Keratinocyte (primary cell): Measurements from ENCODE around the gene SACM1L. TPM values are rescaled to one million over a fixed set of nuclear protein-coding genes. Genes with fewer than 3 reads are reported as not detected.

Source experiments
- DNase-seq: peaks from one replicate; pipeline ENCODE4 v3.0.0-alpha.2; 2011; ENCODE audit warnings: low read depth, missing footprints, low spot score
- FAIRE-seq: peaks from 2 replicates; lab custom pipeline; 2011; peaks lifted over from hg19 to GRCh38; lab: Jason Lieb, UNC
- H2AFZ ChIP-seq: 2 replicates; pipeline ENCODE4 v1.6.0; 2012; ENCODE audit warnings: low read length, control low read depth, inconsistent platforms; ENCODE audit not compliant: control insufficient read depth
- H3K27ac ChIP-seq: 2 replicates; pipeline ENCODE4 v1.5.1; 2011; ENCODE audit warnings: low read length; ENCODE audit not compliant: control insufficient read depth, insufficient read depth
- H3K27me3 ChIP-seq: 3 replicates; pipeline ENCODE4 v1.6.0; 2011; ENCODE audit warnings: low read length; ENCODE audit not compliant: control insufficient read depth, insufficient read depth; ENCODE audit errors: extremely low read depth
- H3K36me3 ChIP-seq, 2 experiments: 2 replicates in 1 of 2; 3 replicates in 1 of 2; pipeline ENCODE4 v1.5.1; 2011; ENCODE audit warnings: low read length in 2 of 2, mild to moderate bottlenecking in 1 of 2; ENCODE audit not compliant: control insufficient read depth in 2 of 2, insufficient read depth in 2 of 2; ENCODE audit errors: extremely low read depth in 1 of 2
- H3K4me1 ChIP-seq: 3 replicates; pipeline ENCODE4 v1.5.1; 2011; ENCODE audit warnings: low read length; ENCODE audit not compliant: control insufficient read depth, insufficient read depth; ENCODE audit errors: extremely low read depth
- H3K4me2 ChIP-seq: 3 replicates; pipeline ENCODE4 v1.6.0; 2011; ENCODE audit warnings: low read depth, low read length; ENCODE audit not compliant: control insufficient read depth, insufficient read depth; ENCODE audit errors: extremely low read depth
- H3K4me3 ChIP-seq, 3 experiments: fragments of 200-600 bp in 1 of 3; sonication (generic) in 1 of 3; 2 replicates in 2 of 3; 3 replicates in 1 of 3; pipeline ENCODE4 v1.5.1; 2011 to 2016; ENCODE audit warnings: low read length in 3 of 3, mild to moderate bottlenecking in 3 of 3, control low read depth in 2 of 3, inconsistent platforms in 1 of 3, low read depth in 1 of 3, mixed read lengths in 1 of 3, mixed run types in 1 of 3, moderate library complexity in 1 of 3; ENCODE audit not compliant: control insufficient read depth in 2 of 3, insufficient read depth in 2 of 3; ENCODE audit errors: extremely low read depth in 1 of 3
- H3K79me2 ChIP-seq: 2 replicates; pipeline ENCODE4 v1.6.0; 2012; ENCODE audit warnings: low read length; ENCODE audit not compliant: control insufficient read depth, insufficient read depth
- H3K9ac ChIP-seq: 3 replicates; pipeline ENCODE4 v1.6.0; 2011; ENCODE audit warnings: low read length; ENCODE audit not compliant: control insufficient read depth, insufficient read depth; ENCODE audit errors: extremely low read depth
- H3K9me1 ChIP-seq: 3 replicates; pipeline ENCODE4 v1.6.0; 2011; ENCODE audit warnings: low read length; ENCODE audit not compliant: control insufficient read depth, insufficient read depth; ENCODE audit errors: extremely low read depth
- H3K9me3 ChIP-seq: 2 replicates; pipeline ENCODE4 v1.5.1; 2012; ENCODE audit warnings: low read depth, low read length; ENCODE audit not compliant: control insufficient read depth
- H4K20me1 ChIP-seq: 3 replicates; pipeline ENCODE4 v1.6.0; 2011; ENCODE audit warnings: low read length; ENCODE audit not compliant: control insufficient read depth, insufficient read depth; ENCODE audit errors: extremely low read depth
- CTCF ChIP-seq, 3 experiments: IDR thresholded peaks in 1 of 3; conservative IDR thresholded peaks in 1 of 3; optimal IDR thresholded peaks in 1 of 3; 2 replicates in 2 of 3; 3 replicates in 1 of 3; pipeline versions ENCODE3 to v1.5.1; 2011; ENCODE audit warnings: low read length in 3 of 3, mild to moderate bottlenecking in 3 of 3, moderate library complexity in 2 of 3, control low read depth in 1 of 3, inconsistent platforms in 1 of 3; ENCODE audit not compliant: insufficient read depth in 2 of 3; ENCODE audit errors: extremely low read depth in 1 of 3
- EZH2 ChIP-seq: IDR thresholded peaks from one replicate; pipeline ENCODE4 v1.6.1; 2012; ENCODE audit warnings: inconsistent platforms, mild to moderate bottlenecking, low read length, moderate library complexity
- dilution Hi-C: fragments of 300-500 bp; cut with MboI; formaldehyde crosslinking; loops from one replicate; pipeline ENCODE4 v1.7.0; 2020; ENCODE audit warnings: low sequenced_read_pairs; ENCODE audit not compliant: extremely low pct_ligation_motif_present
- polyA plus RNA-seq, 5 experiments: library from polyadenylated mRNA; depleted of rRNA in 3 of 5; stranded (reverse) in 3 of 5; stranded (forward) in 1 of 5; unstranded in 1 of 5; fragments of >200 nt; gene quantifications; 1 replicate in 1 of 5; 2 replicates in 3 of 5; 3 replicates in 1 of 5; pipeline versions ENCODE4 v1.2.1 to v1.2.3, GENCODE V29; 2011 to 2012; ENCODE audit warnings: missing spikeins in 2 of 5, low read depth in 1 of 5, low replicate concordance in 1 of 5

The SACM1L gene
- polyA plus RNA-seq, 1 donor (not counting 4 experiments of a cell fraction or from before 2014, with no cell fraction given) = 44.3 TPM

GRCh38 chr3:45670436-45670835, 18.8 kb upstream of the SACM1L start:
- H3K27ac ChIP-seq = no peak overlapping the region
- FAIRE-seq = no peak

DNA sequence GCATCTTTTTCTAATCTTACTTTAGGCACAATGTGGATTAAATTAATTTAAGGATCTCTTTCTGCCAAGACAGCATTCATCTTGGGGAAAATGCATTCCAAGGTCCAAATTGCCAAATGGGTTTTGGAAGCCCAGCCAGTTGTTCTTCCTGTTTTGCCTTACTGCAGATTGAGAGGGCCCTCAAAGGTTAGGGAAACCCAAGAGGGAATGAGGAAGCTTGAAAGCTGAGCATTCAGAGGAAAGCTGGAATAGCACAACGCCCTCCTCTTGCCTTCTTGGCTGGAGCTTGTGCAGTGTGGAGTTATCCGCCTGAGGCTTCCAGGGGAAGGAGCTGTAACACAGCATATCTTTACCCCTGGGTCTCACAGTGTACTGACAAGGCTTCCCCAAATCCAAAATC, 18.2 kb upstream of the SACM1L start:
- Histone ChIP-seq H3K9me3 (no peaks in the 10 kb centered on the region), H3K4me3 (no peak overlapping the region), H3K27me3 (no peaks in the 10 kb centered on the region), H3K36me3 (peaks cover 14 to 25% of the 10 kb centered on the region in 2 experiments), H3K79me2 (no peaks in the 10 kb centered on the region), H2AFZ (no peak overlapping the region), H3K4me1 (peaks cover 12% of the 10 kb centered on the region), H3K27ac (no peak overlapping the region), H4K20me1 (no peaks in the 10 kb centered on the region), H3K4me2 (no peak overlapping the region), H3K9me1 (no peaks in the 10 kb centered on the region), H3K9ac (no peak overlapping the region)
- no peak for FAIRE-seq
- no peak for DNase-seq
- dilution Hi-C loops = loop anchor here (25.0 kb wide), 1 partner anchor 159 kb away; no protein-coding TSS in a partner anchor
- TF ChIP-seq CTCF (optimal IDR thresholded peaks at IDR 0.05 in 1 of 3, IDR thresholded peaks at IDR 0.05 in 1 of 3, conservative IDR thresholded peaks at IDR 0.05 in 1 of 3; ENCODE audit: extremely low read depth in 1 of 3, insufficient read depth in 2 of 3, low read length in 3 of 3) = no peak
- no peak for TF ChIP-seq EZH2

More at GRCh38 chr3:45670436-45670835, 18.8 kb upstream of the SACM1L start:
- Histone ChIP-seq H3K79me2 (no peaks in the 10 kb centered on the region), H3K9ac (no peak overlapping the region), H3K4me2 (no peak overlapping the region), H3K4me1 (peaks cover 15% of the 10 kb centered on the region), H2AFZ (no peak overlapping the region), H4K20me1 (no peaks in the 10 kb centered on the region), H3K4me3 (no peak overlapping the region), H3K27me3 (no peaks in the 10 kb centered on the region), H3K36me3 (peaks cover 14 to 22% of the 10 kb centered on the region in 2 experiments), H3K9me1 (no peaks in the 10 kb centered on the region), H3K9me3 (no peaks in the 10 kb centered on the region)
- no peak for DNase-seq
- dilution Hi-C loops = loop anchor here (25.0 kb wide), 1 partner anchor 158 kb away; no protein-coding TSS in a partner anchor
- no peak for TF ChIP-seq EZH2
- TF ChIP-seq CTCF (optimal IDR thresholded peaks at IDR 0.05 in 1 of 3, IDR thresholded peaks at IDR 0.05 in 1 of 3, conservative IDR thresholded peaks at IDR 0.05 in 1 of 3; ENCODE audit: extremely low read depth in 1 of 3, insufficient read depth in 2 of 3, low read length in 3 of 3) = no peak
